Measurements from ENCODE around the gene MRO.

DNA sequence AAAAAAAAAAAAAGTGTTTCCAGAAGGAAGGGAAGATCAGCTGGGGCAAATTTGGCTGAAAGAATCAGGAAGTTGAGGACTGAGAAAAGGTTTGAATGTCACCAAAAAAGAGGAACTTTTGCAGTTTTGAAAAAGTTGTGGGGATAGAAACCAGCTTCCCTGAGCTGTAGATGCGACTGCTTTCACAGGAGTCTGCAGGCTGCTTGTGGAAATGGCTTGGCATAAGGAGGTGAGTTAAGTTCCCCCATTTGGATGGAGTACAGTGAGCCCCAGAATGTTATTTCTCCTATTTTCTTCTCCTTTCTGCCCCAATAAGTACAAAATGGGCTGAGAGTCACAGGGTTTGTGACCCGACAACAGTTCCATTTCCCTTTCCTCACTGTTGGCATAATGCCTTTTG is 42.6 kb upstream of the MRO start:
- no peak for TF ChIP-seq SIN3A (IDR thresholded peaks at IDR 0.05; ENCODE audit: borderline replicate concordance, insufficient read depth, low read length)
- no peak for TF ChIP-seq POLR2AphosphoS5 (IDR thresholded peaks at IDR 0.05; ENCODE audit: low read depth, low read length)
- TF ChIP-seq, protein P1, sequence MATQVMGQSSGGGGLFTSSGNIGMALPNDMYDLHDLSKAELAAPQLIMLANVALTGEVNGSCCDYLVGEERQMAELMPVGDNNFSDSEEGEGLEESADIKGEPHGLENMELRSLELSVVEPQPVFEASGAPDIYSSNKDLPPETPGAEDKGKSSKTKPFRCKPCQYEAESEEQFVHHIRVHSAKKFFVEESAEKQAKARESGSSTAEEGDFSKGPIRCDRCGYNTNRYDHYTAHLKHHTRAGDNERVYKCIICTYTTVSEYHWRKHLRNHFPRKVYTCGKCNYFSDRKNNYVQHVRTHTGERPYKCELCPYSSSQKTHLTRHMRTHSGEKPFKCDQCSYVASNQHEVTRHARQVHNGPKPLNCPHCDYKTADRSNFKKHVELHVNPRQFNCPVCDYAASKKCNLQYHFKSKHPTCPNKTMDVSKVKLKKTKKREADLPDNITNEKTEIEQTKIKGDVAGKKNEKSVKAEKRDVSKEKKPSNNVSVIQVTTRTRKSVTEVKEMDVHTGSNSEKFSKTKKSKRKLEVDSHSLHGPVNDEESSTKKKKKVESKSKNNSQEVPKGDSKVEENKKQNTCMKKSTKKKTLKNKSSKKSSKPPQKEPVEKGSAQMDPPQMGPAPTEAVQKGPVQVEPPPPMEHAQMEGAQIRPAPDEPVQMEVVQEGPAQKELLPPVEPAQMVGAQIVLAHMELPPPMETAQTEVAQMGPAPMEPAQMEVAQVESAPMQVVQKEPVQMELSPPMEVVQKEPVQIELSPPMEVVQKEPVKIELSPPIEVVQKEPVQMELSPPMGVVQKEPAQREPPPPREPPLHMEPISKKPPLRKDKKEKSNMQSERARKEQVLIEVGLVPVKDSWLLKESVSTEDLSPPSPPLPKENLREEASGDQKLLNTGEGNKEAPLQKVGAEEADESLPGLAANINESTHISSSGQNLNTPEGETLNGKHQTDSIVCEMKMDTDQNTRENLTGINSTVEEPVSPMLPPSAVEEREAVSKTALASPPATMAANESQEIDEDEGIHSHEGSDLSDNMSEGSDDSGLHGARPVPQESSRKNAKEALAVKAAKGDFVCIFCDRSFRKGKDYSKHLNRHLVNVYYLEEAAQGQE (IDR thresholded peaks at IDR 0.05; ENCODE audit: insufficient read depth in 1 of 2, low read depth in 2 of 2, low read length in 2 of 2) = no peak

All from PFSK-1 (cell line).